Measurements from ENCODE around the gene ZNF212.

DNA sequence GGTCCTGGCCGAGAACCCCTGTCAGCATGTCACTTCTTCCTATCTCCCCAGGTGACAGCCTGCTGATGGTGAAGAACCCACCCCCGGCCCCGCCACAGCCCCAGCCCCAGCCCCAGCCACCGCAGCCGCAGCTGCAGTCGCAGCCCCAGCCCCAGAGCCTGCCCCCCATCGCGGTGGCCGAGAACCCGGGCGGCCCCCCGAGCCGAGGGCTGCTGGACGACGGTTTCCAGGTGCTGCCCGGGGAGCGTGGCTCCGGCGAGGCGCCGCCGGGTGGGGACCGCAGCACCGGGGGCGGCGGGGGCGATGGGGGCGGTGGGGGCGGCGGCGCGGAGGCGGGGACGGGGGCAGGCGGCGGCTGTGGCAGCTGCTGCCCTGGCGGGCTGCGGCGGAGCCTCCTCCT lies 15.7 kb upstream of the ZNF212 start:
- TF ChIP-seq, protein P1, sequence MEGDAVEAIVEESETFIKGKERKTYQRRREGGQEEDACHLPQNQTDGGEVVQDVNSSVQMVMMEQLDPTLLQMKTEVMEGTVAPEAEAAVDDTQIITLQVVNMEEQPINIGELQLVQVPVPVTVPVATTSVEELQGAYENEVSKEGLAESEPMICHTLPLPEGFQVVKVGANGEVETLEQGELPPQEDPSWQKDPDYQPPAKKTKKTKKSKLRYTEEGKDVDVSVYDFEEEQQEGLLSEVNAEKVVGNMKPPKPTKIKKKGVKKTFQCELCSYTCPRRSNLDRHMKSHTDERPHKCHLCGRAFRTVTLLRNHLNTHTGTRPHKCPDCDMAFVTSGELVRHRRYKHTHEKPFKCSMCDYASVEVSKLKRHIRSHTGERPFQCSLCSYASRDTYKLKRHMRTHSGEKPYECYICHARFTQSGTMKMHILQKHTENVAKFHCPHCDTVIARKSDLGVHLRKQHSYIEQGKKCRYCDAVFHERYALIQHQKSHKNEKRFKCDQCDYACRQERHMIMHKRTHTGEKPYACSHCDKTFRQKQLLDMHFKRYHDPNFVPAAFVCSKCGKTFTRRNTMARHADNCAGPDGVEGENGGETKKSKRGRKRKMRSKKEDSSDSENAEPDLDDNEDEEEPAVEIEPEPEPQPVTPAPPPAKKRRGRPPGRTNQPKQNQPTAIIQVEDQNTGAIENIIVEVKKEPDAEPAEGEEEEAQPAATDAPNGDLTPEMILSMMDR (tag by site-specific recombination; IDR thresholded peaks at IDR 0.05), result no peak
- TF ChIP-seq IKZF3 (tag by site-specific recombination; IDR thresholded peaks at IDR 0.05), result no peak

All from HEK293 (cell line).